ENCODE measurements around the gene BCAS1. TPM values are rescaled to one million over a fixed set of nuclear protein-coding genes. Genes with fewer than 3 reads are reported as not detected.

The BCAS1 gene
- total and polyA plus RNA-seq, 10 of the 15 experiments (the other 5 are each of a cell fraction or from before 2014, with no cell fraction given), result 0.21 to 1.4 (median 0.55) TPM

DNA sequence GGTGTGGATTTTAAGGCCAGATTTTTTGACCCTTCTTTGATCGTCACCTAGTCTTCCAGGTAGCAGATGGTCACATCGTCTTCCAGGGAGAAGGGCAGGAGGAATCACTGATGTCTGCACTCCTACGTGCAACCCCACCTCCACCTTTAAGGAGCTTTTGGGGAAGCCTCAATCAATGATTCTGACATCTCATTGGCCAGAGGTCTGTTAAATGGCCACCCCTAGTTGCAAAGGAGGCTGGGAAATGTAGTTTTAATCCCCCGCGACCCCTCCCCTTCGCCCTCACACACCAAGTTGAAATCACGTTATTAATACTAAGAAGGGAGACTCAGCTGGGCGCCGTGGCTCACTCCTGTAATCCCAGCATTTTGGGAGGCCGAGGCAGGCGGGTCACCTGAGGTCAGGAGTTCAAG lies 151.4 kb downstream of the BCAS1 start (continued):
- TF ChIP-seq, protein P1, sequence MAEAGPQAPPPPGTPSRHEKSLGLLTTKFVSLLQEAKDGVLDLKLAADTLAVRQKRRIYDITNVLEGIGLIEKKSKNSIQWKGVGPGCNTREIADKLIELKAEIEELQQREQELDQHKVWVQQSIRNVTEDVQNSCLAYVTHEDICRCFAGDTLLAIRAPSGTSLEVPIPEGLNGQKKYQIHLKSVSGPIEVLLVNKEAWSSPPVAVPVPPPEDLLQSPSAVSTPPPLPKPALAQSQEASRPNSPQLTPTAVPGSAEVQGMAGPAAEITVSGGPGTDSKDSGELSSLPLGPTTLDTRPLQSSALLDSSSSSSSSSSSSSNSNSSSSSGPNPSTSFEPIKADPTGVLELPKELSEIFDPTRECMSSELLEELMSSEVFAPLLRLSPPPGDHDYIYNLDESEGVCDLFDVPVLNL (IDR thresholded peaks at IDR 0.05; ENCODE audit: low read depth, low read length), result no peak
- TF ChIP-seq RCOR1 (conservative IDR thresholded peaks at IDR 0.05; ENCODE audit: low read depth, low read length), result no peak
- no peak for TF ChIP-seq HDAC6 (IDR thresholded peaks at IDR 0.05; ENCODE audit: unreplicated experiment)
- 0 out of 4 replicates have a peak, but pooled peaks of 1 of the 2 experiments have one; percentile 50 for TF ChIP-seq SRF (IDR thresholded peaks at IDR 0.05; ENCODE audit: low read depth in 2 of 2, low read length in 2 of 2)

DNA sequence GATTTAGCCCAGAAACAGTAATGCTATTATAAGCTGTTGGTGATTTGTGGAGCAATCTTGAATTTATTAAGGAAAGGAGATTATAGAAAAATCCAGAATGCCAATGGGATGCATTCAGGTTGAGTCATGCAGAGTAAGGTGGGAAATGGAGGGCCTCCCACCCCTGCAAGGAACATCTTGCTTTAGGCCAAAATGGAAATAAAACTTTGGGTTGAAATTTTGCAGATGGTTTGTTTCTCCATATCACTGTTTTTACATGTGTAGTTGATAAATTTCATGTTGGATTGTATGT lies 152.4 kb downstream of the BCAS1 start:
- CTCF ChIA-PET, result interaction anchor here (0.8 to 5.9 kb wide), 13 partner anchors 15 to 308 kb away, joined by 3 to 258 read pairs (median 5); no protein-coding TSS in a partner anchor
- Histone ChIP-seq H3K79me2 (ENCODE audit: control insufficient read depth, insufficient read depth, low read length) (0 out of 2 replicates have a peak, but pooled peaks cover 2% of the 10 kb centered on the region), H4K20me1 (ENCODE audit: control insufficient read depth, insufficient read depth) (no peaks in the 10 kb centered on the region), H3K36me3 (ENCODE audit: control insufficient read depth in 2 of 2, insufficient read depth in 2 of 2, low read length in 1 of 2) (no peaks in the 10 kb centered on the region), H3K27ac (ENCODE audit: control insufficient read depth, insufficient read depth) (peak overlapping the region; percentile 97), H3K4me2 (ENCODE audit: control insufficient read depth, insufficient read depth) (peak overlapping the region; percentile 75), H3K27me3 (replicated peaks in 1 of 2; ENCODE audit: control insufficient read depth in 2 of 2, insufficient read depth in 2 of 2, low read length in 1 of 2) (no peaks in the 10 kb centered on the region), H3K4me1 (ENCODE audit: control insufficient read depth, insufficient read depth, low read length) (peaks cover 44% of the 10 kb centered on the region), H3K9ac (ENCODE audit: control insufficient read depth, insufficient read depth, low read length) (peak overlapping the region; percentile 79; the same call in 1 of the 2 replicates), H3K9me3 (replicated peaks; ENCODE audit: control insufficient read depth, insufficient read depth, low read length) (no peaks in the 10 kb centered on the region; the same call in 2 of the 3 replicates), H2AFZ (ENCODE audit: control insufficient read depth, low read depth, low read length) (no peak overlapping the region), H3K4me3 (no peak overlapping the region)
- SMC1A ChIA-PET (ENCODE audit: uncharacterized antibody, unreplicated experiment), result interaction anchor here (0.7 to 6.3 kb wide), 21 partner anchors 15 to 339 kb away, joined by 3 to 384 read pairs (median 20); no protein-coding TSS in a partner anchor
- intact Hi-C loops (cut with micrococcal nuclease; ENCODE audit: unreplicated experiment), result loop anchor here (5.0 kb wide), 3 partner anchors 166 to 261 kb away; no protein-coding TSS in a partner anchor
- ATAC-seq, result no peak
- RAD21 ChIA-PET (ENCODE audit: unreplicated experiment), result interaction anchor here (0.8 to 13.5 kb wide), 16 partner anchors 9 to 338 kb away, joined by 3 to 394 read pairs (median 4); no protein-coding TSS in a partner anchor
- in situ Hi-C loops (cut with MboI), result no loop called here
- no peak for FAIRE-seq
- no peak for DNase-seq (ENCODE audit: low read depth, low spot score)
- no TSS peak for BruUV-seq (replicated peaks)
- POLR2A ChIA-PET, result interaction anchor here (0.6 to 3.3 kb wide), 8 partner anchors 9 to 339 kb away, joined by 4 to 29 read pairs (median 8); no protein-coding TSS in a partner anchor
- no peak for TF ChIP-seq JUNB (IDR thresholded peaks at IDR 0.05)
- no peak for TF ChIP-seq SIX5 (IDR thresholded peaks at IDR 0.05; ENCODE audit: low read depth, low read length, severe bottlenecking)
- TF ChIP-seq, protein P2, sequence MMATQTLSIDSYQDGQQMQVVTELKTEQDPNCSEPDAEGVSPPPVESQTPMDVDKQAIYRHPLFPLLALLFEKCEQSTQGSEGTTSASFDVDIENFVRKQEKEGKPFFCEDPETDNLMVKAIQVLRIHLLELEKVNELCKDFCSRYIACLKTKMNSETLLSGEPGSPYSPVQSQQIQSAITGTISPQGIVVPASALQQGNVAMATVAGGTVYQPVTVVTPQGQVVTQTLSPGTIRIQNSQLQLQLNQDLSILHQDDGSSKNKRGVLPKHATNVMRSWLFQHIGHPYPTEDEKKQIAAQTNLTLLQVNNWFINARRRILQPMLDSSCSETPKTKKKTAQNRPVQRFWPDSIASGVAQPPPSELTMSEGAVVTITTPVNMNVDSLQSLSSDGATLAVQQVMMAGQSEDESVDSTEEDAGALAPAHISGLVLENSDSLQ (IDR thresholded peaks at IDR 0.05), result no peak
- no peak for TF ChIP-seq PML (IDR thresholded peaks at IDR 0.05; ENCODE audit: low read length)
- TF ChIP-seq, protein P3, sequence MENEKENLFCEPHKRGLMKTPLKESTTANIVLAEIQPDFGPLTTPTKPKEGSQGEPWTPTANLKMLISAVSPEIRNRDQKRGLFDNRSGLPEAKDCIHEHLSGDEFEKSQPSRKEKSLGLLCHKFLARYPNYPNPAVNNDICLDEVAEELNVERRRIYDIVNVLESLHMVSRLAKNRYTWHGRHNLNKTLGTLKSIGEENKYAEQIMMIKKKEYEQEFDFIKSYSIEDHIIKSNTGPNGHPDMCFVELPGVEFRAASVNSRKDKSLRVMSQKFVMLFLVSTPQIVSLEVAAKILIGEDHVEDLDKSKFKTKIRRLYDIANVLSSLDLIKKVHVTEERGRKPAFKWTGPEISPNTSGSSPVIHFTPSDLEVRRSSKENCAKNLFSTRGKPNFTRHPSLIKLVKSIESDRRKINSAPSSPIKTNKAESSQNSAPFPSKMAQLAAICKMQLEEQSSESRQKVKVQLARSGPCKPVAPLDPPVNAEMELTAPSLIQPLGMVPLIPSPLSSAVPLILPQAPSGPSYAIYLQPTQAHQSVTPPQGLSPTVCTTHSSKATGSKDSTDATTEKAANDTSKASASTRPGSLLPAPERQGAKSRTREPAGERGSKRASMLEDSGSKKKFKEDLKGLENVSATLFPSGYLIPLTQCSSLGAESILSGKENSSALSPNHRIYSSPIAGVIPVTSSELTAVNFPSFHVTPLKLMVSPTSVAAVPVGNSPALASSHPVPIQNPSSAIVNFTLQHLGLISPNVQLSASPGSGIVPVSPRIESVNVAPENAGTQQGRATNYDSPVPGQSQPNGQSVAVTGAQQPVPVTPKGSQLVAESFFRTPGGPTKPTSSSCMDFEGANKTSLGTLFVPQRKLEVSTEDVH (IDR thresholded peaks at IDR 0.05; ENCODE audit: low read depth, partially characterized antibody), result no peak
- TF ChIP-seq ZZZ3 (IDR thresholded peaks at IDR 0.05; ENCODE audit: control insufficient read depth, insufficient read length, low read depth), result no peak
- 0 out of 2 replicates have a peak, but pooled peaks have one; percentile 5 for TF ChIP-seq IKZF1 (conservative IDR thresholded peaks at IDR 0.05)
- no peak for TF ChIP-seq KAT2A (conservative IDR thresholded peaks at IDR 0.05; ENCODE audit: control insufficient read depth, low read depth, low read length)
- TF ChIP-seq ETV6 (conservative IDR thresholded peaks at IDR 0.05 in 1 of 2, IDR thresholded peaks at IDR 0.05 in 1 of 2; ENCODE audit: borderline replicate concordance in 1 of 2, low read depth in 1 of 2), result peak in 1 of 2 experiments; percentile 42; a peak in 1 of 4 replicates
- TF ChIP-seq NFYB (IDR thresholded peaks at IDR 0.05; ENCODE audit: insufficient read depth, low read depth, low read length), result no peak
- no peak; the same call in 1 of the 2 replicates for TF ChIP-seq GATAD2B (conservative IDR thresholded peaks at IDR 0.05; ENCODE audit: low read depth)
- TF ChIP-seq SRF (IDR thresholded peaks at IDR 0.05; ENCODE audit: low read depth in 2 of 2, low read length in 2 of 2), result no peak
- no peak for TF ChIP-seq PAX5 (IDR thresholded peaks at IDR 0.05; ENCODE audit: borderline replicate concordance, low read depth, low read length)
- TF ChIP-seq ZNF217 (IDR thresholded peaks at IDR 0.05), result peak; percentile 75; the same call in 1 of the 2 replicates
- TF ChIP-seq HDAC2 (IDR thresholded peaks at IDR 0.05), result no peak
- TF ChIP-seq ESRRA (IDR thresholded peaks at IDR 0.05; ENCODE audit: low read length), result 0 out of 2 replicates have a peak, but pooled peaks have one; percentile 10
